SK-N-SH treated with all-trans-retinoic acid at 6 μM for 48 hours (cell line): ENCODE data around the gene MGME1.
"Not testable (repeated sequence)": the region's sequence is repeated elsewhere in the genome, so short reads cannot be mapped to it uniquely, and the experiment has no call there.

Experiments used
- ATAC-seq: fragments of 200-7000 bp; cut with Tn5 transposase; 3 replicates; pipeline ENCODE4 v1.9.1; 2020; ENCODE audit warnings: mild to moderate bottlenecking, moderate library complexity
- ARNTL ChIP-seq: fragments of 450-650 bp; formaldehyde crosslinking; IDR thresholded peaks from 2 replicates; pipeline ENCODE4 v1.5.0; 2020; ENCODE audit warnings: low read depth, mild to moderate bottlenecking, moderate library complexity, borderline replicate concordance
- BACH2 ChIP-seq: fragments of 250-450 bp; sonication (Bioruptor Pico); IDR thresholded peaks from 2 replicates; pipeline ENCODE4 v1.9.0; 2021; ENCODE audit warnings: mild to moderate bottlenecking, borderline replicate concordance
- CREB5 ChIP-seq: fragments of 250-450 bp; sonication (Bioruptor Pico); IDR thresholded peaks from 2 replicates; pipeline ENCODE4 v1.5.1; 2020; ENCODE audit warnings: low read depth, mild to moderate bottlenecking, moderate library complexity
- CSDC2 ChIP-seq: fragments of 250-450 bp; sonication (Bioruptor Pico); IDR thresholded peaks from 2 replicates; pipeline ENCODE4 v1.5.0; 2020; ENCODE audit warnings: mild to moderate bottlenecking, moderate library complexity
- ESRRG ChIP-seq: fragments of 250-450 bp; sonication (Bioruptor Pico); IDR thresholded peaks from 2 replicates; pipeline ENCODE4 v1.6.1; 2021; ENCODE audit warnings: mild to moderate bottlenecking
- GLIS3 ChIP-seq: fragments of 250-450 bp; sonication (Bioruptor Pico); IDR thresholded peaks from 2 replicates; pipeline ENCODE4 v1.5.0; 2020; ENCODE audit warnings: mild to moderate bottlenecking, moderate library complexity
- PATZ1 ChIP-seq: fragments of 250-450 bp; sonication (Bioruptor Pico); IDR thresholded peaks from 2 replicates; pipeline ENCODE4 v1.8.0; 2020; ENCODE audit warnings: mild to moderate bottlenecking, moderate library complexity, borderline replicate concordance
- POU6F1 ChIP-seq: fragments of 250-450 bp; sonication (Bioruptor Pico); IDR thresholded peaks from 2 replicates; pipeline ENCODE4 v1.8.0; 2021; ENCODE audit warnings: low read depth, mild to moderate bottlenecking, moderate library complexity, borderline replicate concordance
- PPARA ChIP-seq: fragments of 250-450 bp; sonication (Bioruptor Pico); IDR thresholded peaks from 2 replicates; pipeline ENCODE4 v1.5.0; 2020; ENCODE audit warnings: mild to moderate bottlenecking, borderline replicate concordance
- RARB ChIP-seq: fragments of 250-450 bp; sonication (Bioruptor Pico); IDR thresholded peaks from 2 replicates; pipeline ENCODE4 v1.8.0; 2021; ENCODE audit warnings: mild to moderate bottlenecking, moderate library complexity
- SNAI2 ChIP-seq: fragments of 250-450 bp; sonication (Bioruptor Pico); IDR thresholded peaks from 2 replicates; pipeline ENCODE4 v1.5.0; 2020; ENCODE audit warnings: mild to moderate bottlenecking, moderate library complexity
- TOX ChIP-seq: fragments of 250-450 bp; sonication (Bioruptor Pico); IDR thresholded peaks from 2 replicates; pipeline ENCODE4 v1.8.0; 2021; ENCODE audit warnings: mild to moderate bottlenecking, moderate library complexity, borderline replicate concordance
- TSHZ2 ChIP-seq: fragments of 250-450 bp; sonication (Bioruptor Pico); IDR thresholded peaks from 2 replicates; pipeline ENCODE4 v1.5.0; 2020; ENCODE audit warnings: mild to moderate bottlenecking, moderate library complexity
- ZC3H10 ChIP-seq: fragments of 250-450 bp; sonication (Bioruptor Pico); IDR thresholded peaks from 2 replicates; pipeline ENCODE4 v1.5.1; 2021; ENCODE audit warnings: mild to moderate bottlenecking, moderate library complexity
- ZFP3 ChIP-seq: fragments of 250-450 bp; sonication (Bioruptor Pico); IDR thresholded peaks from 2 replicates; pipeline ENCODE4 v1.5.0; 2020; ENCODE audit warnings: mild to moderate bottlenecking, moderate library complexity
- ZFP30 ChIP-seq: fragments of 450-650 bp; formaldehyde crosslinking; IDR thresholded peaks from 2 replicates; pipeline ENCODE4 v1.5.0; 2022; ENCODE audit warnings: mild to moderate bottlenecking, moderate library complexity
- ZNF8 ChIP-seq: fragments of 450-650 bp; formaldehyde crosslinking; IDR thresholded peaks from 2 replicates; pipeline ENCODE4 v1.5.0; 2020; ENCODE audit warnings: mild to moderate bottlenecking, moderate library complexity

MGME1 gene

GRCh38 chr20:18024606-18025127 is 55.8 kb downstream of the MGME1 start (continued):
- TF ChIP-seq ZNF8 (no peak), ZFP30 (CRISPR knock-in tag) (no peak), GLIS3 (CRISPR knock-in tag) (no peak), ZFP3 (no peak)

GRCh38 chr20:18027011-18027410 is 58.2 kb downstream of the MGME1 start:
- ATAC-seq: not testable (repeated sequence)

GRCh38 chr20:18030020-18030419 is 61.2 kb downstream of the MGME1 start:
- TF ChIP-seq PPARA (CRISPR knock-in tag): no peak
- TF ChIP-seq ZFP30 (CRISPR knock-in tag): no peak
- no peak for TF ChIP-seq CSDC2 (CRISPR knock-in tag)
- no peak for TF ChIP-seq ESRRG (CRISPR knock-in tag)
- no peak for TF ChIP-seq SNAI2 (CRISPR knock-in tag)
- no peak for TF ChIP-seq ARNTL (CRISPR knock-in tag)
- no peak for TF ChIP-seq ZFP3
- TF ChIP-seq PATZ1 (CRISPR knock-in tag): no peak
- no peak for TF ChIP-seq TOX (CRISPR knock-in tag)
- no peak for TF ChIP-seq TSHZ2 (CRISPR knock-in tag)
- TF ChIP-seq CREB5 (CRISPR knock-in tag): no peak
- TF ChIP-seq, all 23 proteins: peak for 0
- ATAC-seq: no peak

GRCh38 chr20:18031050-18031449 is 62.2 kb downstream of the MGME1 start:
- TF ChIP-seq BACH2 (CRISPR knock-in tag) (no peak), POU6F1 (no peak), ZFP30 (CRISPR knock-in tag) (no peak)
- ATAC-seq: no peak

GRCh38 chr20:18031888-18032509 is 63.2 kb downstream of the MGME1 start:
- TF ChIP-seq ZNF8 (no peak), RARB (CRISPR knock-in tag) (no peak), ZC3H10 (CRISPR knock-in tag) (no peak), ARNTL (CRISPR knock-in tag) (no peak), TSHZ2 (CRISPR knock-in tag) (no peak)
- ATAC-seq: no peak
